Measurements from ENCODE around the gene PCSK4. TPM values are rescaled to one million over a fixed set of nuclear protein-coding genes. Genes with fewer than 3 reads are reported as not detected.

Gene PCSK4
- total and polyA plus RNA-seq, 2 of the 13 experiments (the other 11 are each of a cell fraction or from before 2014, with no cell fraction given): 2.0 to 2.7 TPM

GRCh38 chr19:1489463-1490310 is 463 bp downstream of the PCSK4 start (continued):
- no peak for TF ChIP-seq IKZF5 (CRISPR knock-in tag; IDR thresholded peaks at IDR 0.05)
- no peak for TF ChIP-seq E2F2 (CRISPR knock-in tag; IDR thresholded peaks at IDR 0.05; ENCODE audit: borderline replicate concordance)
- TF ChIP-seq GATAD1 (CRISPR knock-in tag; IDR thresholded peaks at IDR 0.05): no peak
- no peak for TF ChIP-seq ZC3H4 (CRISPR knock-in tag; IDR thresholded peaks at IDR 0.05; ENCODE audit: borderline replicate concordance)
- TF ChIP-seq RAD51 (IDR thresholded peaks at IDR 0.05; ENCODE audit: borderline replicate concordance): no peak
- TF ChIP-seq ZNF547 (CRISPR knock-in tag; IDR thresholded peaks at IDR 0.05): peak; percentile 55; the same call in 1 of the 2 replicates
- no peak for TF ChIP-seq GPN1 (CRISPR knock-in tag; IDR thresholded peaks at IDR 0.05; ENCODE audit: borderline replicate concordance)
- TF ChIP-seq ARID3A (IDR thresholded peaks at IDR 0.05; ENCODE audit: low read depth, low read length): no peak
- TF ChIP-seq BATF2 (CRISPR knock-in tag; IDR thresholded peaks at IDR 0.05): no peak
- TF ChIP-seq ZGPAT (CRISPR knock-in tag; IDR thresholded peaks at IDR 0.05): no peak
- no peak for TF ChIP-seq ARNT2 (CRISPR knock-in tag; IDR thresholded peaks at IDR 0.05; ENCODE audit: low read depth)
- no peak for TF ChIP-seq RAD21 (CRISPR knock-in tag; IDR thresholded peaks at IDR 0.05)
- no peak for TF ChIP-seq SIX4 (CRISPR knock-in tag; IDR thresholded peaks at IDR 0.05)
- no peak for TF ChIP-seq NFYB (CRISPR knock-in tag; IDR thresholded peaks at IDR 0.05)
- TF ChIP-seq POLR2G (IDR thresholded peaks at IDR 0.05; ENCODE audit: low read depth, low read length): peak; percentile 63
- TF ChIP-seq ZBTB38 (CRISPR knock-in tag; IDR thresholded peaks at IDR 0.05): 0 out of 2 replicates have a peak, but pooled peaks have one; percentile 14
- TF ChIP-seq HIVEP1 (CRISPR knock-in tag; IDR thresholded peaks at IDR 0.05): 0 out of 2 replicates have a peak, but pooled peaks have one; percentile 20
- TF ChIP-seq ZNF329 (CRISPR knock-in tag; IDR thresholded peaks at IDR 0.05; ENCODE audit: low read depth): no peak
- no peak for TF ChIP-seq ZNF563 (CRISPR knock-in tag; IDR thresholded peaks at IDR 0.05)
- TF ChIP-seq HNRNPK (IDR thresholded peaks at IDR 0.05; ENCODE audit: low read depth, low read length, poor library complexity, severe bottlenecking): no peak
- TF ChIP-seq RCOR2 (CRISPR knock-in tag; IDR thresholded peaks at IDR 0.05): no peak
- no peak for TF ChIP-seq SAFB2 (CRISPR knock-in tag; IDR thresholded peaks at IDR 0.05; ENCODE audit: borderline replicate concordance, low read depth)
- TF ChIP-seq TFDP1 (CRISPR knock-in tag; IDR thresholded peaks at IDR 0.05; ENCODE audit: borderline replicate concordance): no peak

All from HepG2 (cell line).